ENCODE measurements around the gene MAP10.

Gene MAP10

GRCh38 chr1:232856541-232856940 is 51.3 kb downstream of the MAP10 start:
- Histone ChIP-seq H3K4me2 (ENCODE audit: low read depth, low read length) (no peak overlapping the region), H4K20me1 (ENCODE audit: insufficient read depth, low read length) (no peaks in the 10 kb centered on the region), H3K9me3 (replicated peaks; ENCODE audit: insufficient read depth, low read length) (no peaks in the 10 kb centered on the region), H3K27me3 (replicated peaks; ENCODE audit: insufficient read depth, low read length) (no peaks in the 10 kb centered on the region), H3K4me1 (ENCODE audit: low read length) (no peaks in the 10 kb centered on the region), H3K9me2 (replicated peaks; ENCODE audit: insufficient read depth, low read length) (no peaks in the 10 kb centered on the region), H3F3A (ENCODE audit: insufficient read depth, low read length) (no peaks in the 10 kb centered on the region), H3K27ac (ENCODE audit: low read length) (no peak overlapping the region), H3K79me2 (ENCODE audit: low read length) (no peaks in the 10 kb centered on the region), H3K4me3 (ENCODE audit: low read length) (no peak overlapping the region), H3K9ac (ENCODE audit: low read length) (no peak overlapping the region), H2AFZ (ENCODE audit: low read length) (no peak overlapping the region), H3K36me3 (replicated peaks; ENCODE audit: insufficient read depth, low read length) (no peaks in the 10 kb centered on the region)
- TF ChIP-seq EZH2 (optimal IDR thresholded peaks at IDR 0.05; ENCODE audit: low read depth, low read length) (no peak), EZH2phosphoT487 (IDR thresholded peaks at IDR 0.05; ENCODE audit: low read length) (no peak), CTCF (IDR thresholded peaks at IDR 0.05; ENCODE audit: low read length) (no peak)
- no peak for DNase-seq
